SK-N-SH treated with all-trans-retinoic acid at 6 μM for 48 hours (cell line): ENCODE results near the gene PPP1R3C.

ENCODE experiments used
- GLIS3 ChIP-seq: fragments of 250-450 bp; sonication (Bioruptor Pico); IDR thresholded peaks from 2 replicates; pipeline ENCODE4 v1.5.0; 2020; ENCODE audit warnings: mild to moderate bottlenecking, moderate library complexity
- PATZ1 ChIP-seq: fragments of 250-450 bp; sonication (Bioruptor Pico); IDR thresholded peaks from 2 replicates; pipeline ENCODE4 v1.8.0; 2020; ENCODE audit warnings: mild to moderate bottlenecking, moderate library complexity, borderline replicate concordance
- TCF4 ChIP-seq: fragments of 250-450 bp; sonication (Bioruptor Pico); IDR thresholded peaks from 2 replicates; pipeline ENCODE4 v1.8.0; 2021; ENCODE audit warnings: mild to moderate bottlenecking, moderate library complexity, borderline replicate concordance
- ZC3H10 ChIP-seq: fragments of 250-450 bp; sonication (Bioruptor Pico); IDR thresholded peaks from 2 replicates; pipeline ENCODE4 v1.5.1; 2021; ENCODE audit warnings: mild to moderate bottlenecking, moderate library complexity
- ZFP30 ChIP-seq: fragments of 450-650 bp; formaldehyde crosslinking; IDR thresholded peaks from 2 replicates; pipeline ENCODE4 v1.5.0; 2022; ENCODE audit warnings: mild to moderate bottlenecking, moderate library complexity

GRCh38 chr10:91635401-91636400 lies 2.8 kb upstream of the PPP1R3C start:
- TF ChIP-seq ZFP30 (CRISPR knock-in tag) = no peak
- TF ChIP-seq TCF4 (CRISPR knock-in tag) = no peak
- no peak for TF ChIP-seq ZC3H10 (CRISPR knock-in tag)
- TF ChIP-seq PATZ1 (CRISPR knock-in tag) = no peak
- TF ChIP-seq GLIS3 (CRISPR knock-in tag) = no peak
